Measurements from ENCODE around the gene TSPAN9. TPM values are rescaled to one million over a fixed set of nuclear protein-coding genes. Genes with fewer than 3 reads are reported as not detected.

Gene TSPAN9
- total RNA-seq, 2 donors from 2014 or later, result 14.0 to 18.5 TPM

- intact Hi-C loops (cut with DNase I), result no loop called here
- WGBS, 2 donors, result 75 to 80% methylated on average over 17 of the region's 17 CpGs
- no peak for DNase-seq
- Histone ChIP-seq H3K27me3 (no peaks in the 10 kb centered on the region), H3K4me1 (peaks cover 13% of the 10 kb centered on the region), H3K27ac (no peak overlapping the region), H3K4me3 (no peak overlapping the region), H3K9me3 (no peaks in the 10 kb centered on the region), H3K36me3 (replicated peaks in 1 of 2; ENCODE audit: insufficient read depth in 1 of 2, low read depth in 2 of 2) (no peaks in the 10 kb centered on the region)
- TF ChIP-seq POLR2A (IDR thresholded peaks at IDR 0.05) (no peak), CTCF (IDR thresholded peaks at IDR 0.05) (no peak)
- ATAC-seq, result no peak
These were observed 30.6 kb upstream of the TSPAN9 start for GRCh38 chr12:3046441-3047200.

- no peak overlapping the region for H3K4me3 ChIP-seq
- DNase-seq, result no peak
- no peaks in the 10 kb centered on the region for H3K36me3 ChIP-seq (replicated peaks in 1 of 2; ENCODE audit: insufficient read depth in 1 of 2, low read depth in 2 of 2)
- H3K27me3 ChIP-seq, result no peaks in the 10 kb centered on the region
- no peaks in the 10 kb centered on the region for H3K9me3 ChIP-seq
- peaks cover 4% of the 10 kb centered on the region for H3K4me1 ChIP-seq
- no peak for ATAC-seq
- intact Hi-C loops (cut with DNase I), result no loop called here
- 55 to 59% methylated on average over 8 of the region's 8 CpGs for WGBS, 2 donors
- no peak overlapping the region for H3K27ac ChIP-seq
- no peak for TF ChIP-seq CTCF (IDR thresholded peaks at IDR 0.05)
- TF ChIP-seq POLR2A (IDR thresholded peaks at IDR 0.05), result no peak
These were observed 29.2 kb upstream of the TSPAN9 start for GRCh38 chr12:3047961-3048360.

- Histone ChIP-seq H3K9me3 (no peaks in the 10 kb centered on the region), H3K36me3 (replicated peaks in 1 of 2; ENCODE audit: insufficient read depth in 1 of 2, low read depth in 2 of 2) (no peaks in the 10 kb centered on the region), H3K27ac (no peak overlapping the region), H3K4me3 (no peak overlapping the region), H3K27me3 (no peaks in the 10 kb centered on the region), H3K4me1 (peaks cover 4% of the 10 kb centered on the region)
- ATAC-seq (no peak), DNase-seq (no peak)
- WGBS, 2 donors, result 93 to 94% methylated on average over 4 of the region's 4 CpGs
- intact Hi-C loops (cut with DNase I), result no loop called here
- TF ChIP-seq CTCF (IDR thresholded peaks at IDR 0.05), result no peak
- no peak for TF ChIP-seq POLR2A (IDR thresholded peaks at IDR 0.05)
These were observed 28.6 kb upstream of the TSPAN9 start for GRCh38 chr12:3048540-3048939.

- intact Hi-C loops (cut with DNase I), result no loop called here
- WGBS, 2 donors, result 59 to 61% methylated on average over 9 of the region's 9 CpGs
- Histone ChIP-seq H3K27ac (no peak overlapping the region), H3K27me3 (no peaks in the 10 kb centered on the region), H3K36me3 (replicated peaks in 1 of 2; ENCODE audit: insufficient read depth in 1 of 2, low read depth in 2 of 2) (no peaks in the 10 kb centered on the region), H3K9me3 (no peaks in the 10 kb centered on the region), H3K4me3 (no peak overlapping the region), H3K4me1 (peaks cover 4% of the 10 kb centered on the region)
- TF ChIP-seq CTCF (IDR thresholded peaks at IDR 0.05), result no peak
- no peak for TF ChIP-seq POLR2A (IDR thresholded peaks at IDR 0.05)
- DNase-seq (no peak), ATAC-seq (peak; percentile 12)
These were observed 28.0 kb upstream of the TSPAN9 start for GRCh38 chr12:3049176-3049575.

All from body of pancreas (tissue), 4 donors.